HEK293 (cell line): Measurements from ENCODE around the gene TMEFF1.

Source experiments
- CTCF ChIA-PET: fragments of 350-600 bp; formaldehyde crosslinking; extraction: SDS; loops from one replicate; lab custom pipeline; 2021; ENCODE audit warnings: antibody characterized with exemption; lab: Yijun Ruan, JAX
- POLR2A ChIA-PET: fragments of 300-600 bp; formaldehyde crosslinking; extraction: SDS; loops from one replicate; lab custom pipeline; 2020; ENCODE audit warnings: antibody characterized with exemption, inconsistent platforms; lab: Yijun Ruan, JAX
- H3K27ac ChIP-seq: fragments of 200-500 bp; sonication (Bioruptor generic); 2 replicates; pipeline ENCODE4 v1.5.1; 2014; ENCODE audit warnings: low read depth, low read length, control low read depth, inconsistent platforms; ENCODE audit errors: extremely low read depth
- H3K36me3 ChIP-seq, 2 experiments: fragments of 200-500 bp in 1 of 2; sonication (Bioruptor generic) in 1 of 2; 1 replicate in 1 of 2; 2 replicates in 1 of 2; pipeline ENCODE4 v1.5.1; 2014 to 2017; ENCODE audit warnings: inconsistent platforms in 2 of 2, low read length in 2 of 2; ENCODE audit not compliant: control insufficient read depth in 2 of 2, insufficient read depth in 1 of 2
- H3K4me1 ChIP-seq: fragments of 200-500 bp; sonication (Bioruptor generic); 2 replicates; pipeline ENCODE4 v1.5.1; 2014; ENCODE audit warnings: mild to moderate bottlenecking, low read length, inconsistent platforms; ENCODE audit not compliant: control insufficient read depth, insufficient read depth
- H3K4me3 ChIP-seq: 2 replicates; pipeline ENCODE4 v1.5.1; 2011; ENCODE audit warnings: low read depth, mild to moderate bottlenecking, control low read depth, low read length, moderate library complexity
- H3K9me3 ChIP-seq: fragments of 200-500 bp; sonication (Bioruptor generic); 2 replicates; pipeline ENCODE4 v1.5.1; 2014; ENCODE audit warnings: low read depth, low read length, inconsistent platforms; ENCODE audit not compliant: control insufficient read depth, insufficient read depth
- BCL11A ChIP-seq: fragments of 450-650 bp; formaldehyde crosslinking; IDR thresholded peaks from 2 replicates; pipeline ENCODE4 v1.5.1; 2016; ENCODE audit warnings: low read depth, missing biosample characterization, missing genetic modification characterization
- KLF1 ChIP-seq: fragments of 450-650 bp; formaldehyde crosslinking; IDR thresholded peaks from 2 replicates; pipeline ENCODE4 v1.5.1; 2016; ENCODE audit warnings: missing biosample characterization, missing genetic modification characterization
- KLF10 ChIP-seq: fragments of 450-650 bp; IDR thresholded peaks from 2 replicates; pipeline ENCODE4 v1.5.1; 2018; ENCODE audit warnings: missing biosample characterization, mild to moderate bottlenecking, missing genetic modification characterization
- KLF8 ChIP-seq: fragments of 450-650 bp; formaldehyde crosslinking; IDR thresholded peaks from 2 replicates; pipeline ENCODE4 v1.5.1; 2016; ENCODE audit warnings: missing biosample characterization, missing genetic modification characterization
- KLF9 ChIP-seq: fragments of 450-650 bp; formaldehyde crosslinking; IDR thresholded peaks from 2 replicates; pipeline ENCODE4 v1.5.1; 2016; ENCODE audit warnings: missing biosample characterization, missing genetic modification characterization, low read depth
- MEIS1 ChIP-seq: sonication (generic); formaldehyde crosslinking; IDR thresholded peaks from 2 replicates; pipeline ENCODE4 v1.8.1; 2022; ENCODE audit warnings: missing genetic modification reagents, mild to moderate bottlenecking, borderline replicate concordance
- RBAK ChIP-seq: fragments of 450-650 bp; formaldehyde crosslinking; IDR thresholded peaks from 2 replicates; pipeline ENCODE4 v1.5.1; 2016; ENCODE audit warnings: missing biosample characterization, missing genetic modification characterization
- REPIN1 ChIP-seq: fragments of 450-650 bp; formaldehyde crosslinking; IDR thresholded peaks from 2 replicates; pipeline ENCODE4 v1.5.1; 2017; ENCODE audit warnings: missing biosample characterization, missing genetic modification characterization, low read depth
- ZBTB10 ChIP-seq: fragments of 450-650 bp; formaldehyde crosslinking; IDR thresholded peaks from 2 replicates; pipeline ENCODE4 v1.5.1; 2016; ENCODE audit warnings: missing biosample characterization, missing genetic modification characterization
- ZBTB44 ChIP-seq: fragments of 450-650 bp; IDR thresholded peaks from 2 replicates; pipeline ENCODE4 v1.5.1; 2018; ENCODE audit warnings: missing biosample characterization, mild to moderate bottlenecking, missing genetic modification characterization
- ZBTB8A ChIP-seq: fragments of 450-650 bp; formaldehyde crosslinking; IDR thresholded peaks from 2 replicates; pipeline ENCODE4 v1.5.1; 2016; ENCODE audit warnings: missing biosample characterization, missing genetic modification characterization
- ZNF132 ChIP-seq: fragments of 450-650 bp; formaldehyde crosslinking; IDR thresholded peaks from 2 replicates; pipeline ENCODE4 v1.5.1; 2017; ENCODE audit warnings: missing biosample characterization, missing genetic modification characterization, borderline replicate concordance
- ZNF148 ChIP-seq: fragments of 450-650 bp; formaldehyde crosslinking; IDR thresholded peaks from 2 replicates; pipeline ENCODE4 v1.5.0; 2017; ENCODE audit warnings: missing biosample characterization, missing genetic modification characterization, borderline replicate concordance
- ZNF174 ChIP-seq: fragments of 450-650 bp; formaldehyde crosslinking; IDR thresholded peaks from 2 replicates; pipeline ENCODE4 v1.5.0; 2017; ENCODE audit warnings: missing biosample characterization, mild to moderate bottlenecking, missing genetic modification characterization
- ZNF184 ChIP-seq: fragments of 450-650 bp; IDR thresholded peaks from 2 replicates; pipeline ENCODE4 v1.5.1; 2018; ENCODE audit warnings: missing biosample characterization, mild to moderate bottlenecking, missing genetic modification characterization
- ZNF280C ChIP-seq: fragments of 450-650 bp; formaldehyde crosslinking; IDR thresholded peaks from 2 replicates; pipeline ENCODE4 v1.5.1; 2016; ENCODE audit warnings: missing biosample characterization, missing genetic modification characterization
- ZNF37A ChIP-seq: fragments of 450-650 bp; IDR thresholded peaks from 2 replicates; pipeline ENCODE4 v1.5.1; 2018; ENCODE audit warnings: missing biosample characterization, missing genetic modification characterization
- ZNF398 ChIP-seq: fragments of 450-650 bp; formaldehyde crosslinking; IDR thresholded peaks from 2 replicates; pipeline ENCODE4 v1.5.1; 2017; ENCODE audit warnings: missing biosample characterization, missing genetic modification characterization
- ZNF560 ChIP-seq: fragments of 450-650 bp; formaldehyde crosslinking; IDR thresholded peaks from 2 replicates; pipeline ENCODE4 v1.5.1; 2017; ENCODE audit warnings: missing biosample characterization, missing genetic modification characterization, borderline replicate concordance
- ZNF654 ChIP-seq: fragments of 450-650 bp; formaldehyde crosslinking; IDR thresholded peaks from 2 replicates; pipeline ENCODE4 v1.5.1; 2016; ENCODE audit warnings: low read depth, missing biosample characterization, missing genetic modification characterization
- ZNF660 ChIP-seq: fragments of 450-650 bp; IDR thresholded peaks from 2 replicates; pipeline ENCODE4 v1.5.1; 2018; ENCODE audit warnings: missing biosample characterization, mild to moderate bottlenecking, missing genetic modification characterization
- ZNF768 ChIP-seq: fragments of 450-650 bp; formaldehyde crosslinking; IDR thresholded peaks from 2 replicates; pipeline ENCODE4 v1.5.1; 2018; ENCODE audit warnings: missing biosample characterization, mild to moderate bottlenecking, missing genetic modification characterization
- ZNF785 ChIP-seq: fragments of 450-650 bp; formaldehyde crosslinking; IDR thresholded peaks from 2 replicates; pipeline ENCODE4 v1.5.1; 2016; ENCODE audit warnings: missing biosample characterization, missing genetic modification characterization
- ZSCAN4 ChIP-seq: fragments of 450-650 bp; formaldehyde crosslinking; IDR thresholded peaks from 2 replicates; pipeline ENCODE4 v1.5.1; 2017; ENCODE audit warnings: missing biosample characterization, missing genetic modification characterization

The TMEFF1 gene

GRCh38 chr9:100472268-100472667 lies 681 bp upstream of the TMEFF1 start (continued):
- TF ChIP-seq KLF8 (tag by site-specific recombination), result no peak
- no peak for TF ChIP-seq ZNF654 (tag by site-specific recombination)
- no peak for TF ChIP-seq ZSCAN4
- no peak for TF ChIP-seq ZNF148 (tag by site-specific recombination)
- TF ChIP-seq BCL11A (tag by site-specific recombination), result no peak
- no peak for TF ChIP-seq ZBTB44
- no peak for TF ChIP-seq ZNF37A (tag by site-specific recombination)
- no peak for TF ChIP-seq ZNF132 (tag by site-specific recombination)
- no peak for TF ChIP-seq ZNF660 (tag by site-specific recombination)
- TF ChIP-seq ZNF174, result no peak
- no peak for TF ChIP-seq REPIN1 (tag by site-specific recombination)
- TF ChIP-seq ZNF768 (tag by site-specific recombination), result no peak

- Histone ChIP-seq H3K9me3 (no peaks in the 10 kb centered on the region), H3K36me3 (no peaks in the 10 kb centered on the region), H3K4me3 (peak overlapping the region; percentile 91), H3K27ac (peak overlapping the region; percentile 54; the same call in 1 of the 2 replicates), H3K4me1 (peaks cover 8% of the 10 kb centered on the region; the same call in 1 of the 2 replicates)
- CTCF ChIA-PET, result no interaction called here
- POLR2A ChIA-PET, result interaction anchor here (1.1 to 1.4 kb wide), 2 partner anchors 13 to 185 kb away, joined by 3 read pairs; no protein-coding TSS in a partner anchor
- no peak for TF ChIP-seq RBAK (tag by site-specific recombination)
- no peak for TF ChIP-seq ZNF184 (tag by site-specific recombination)
- no peak for TF ChIP-seq MEIS1 (CRISPR knock-in tag)
- TF ChIP-seq ZNF560 (tag by site-specific recombination), result no peak
- TF ChIP-seq ZBTB8A, result no peak; the same call in 1 of the 2 replicates
- 0 out of 2 replicates have a peak, but pooled peaks have one; percentile 24 for TF ChIP-seq ZNF398
- peak; percentile 76 for TF ChIP-seq KLF9 (tag by site-specific recombination)
- peak; percentile 65 for TF ChIP-seq KLF10 (tag by site-specific recombination)
- peak; percentile 82 for TF ChIP-seq KLF1 (tag by site-specific recombination)
- no peak for TF ChIP-seq ZNF785 (tag by site-specific recombination)
- no peak for TF ChIP-seq ZBTB10 (tag by site-specific recombination)
- TF ChIP-seq ZNF280C (tag by site-specific recombination), result no peak
These were observed 530 bp downstream of the TMEFF1 start for GRCh38 chr9:100473276-100474081.
